HG02798 (cell line): ENCODE data around the gene TADA2A.
A peak's percentile ranks its signal among the peaks of the same experiment; 100 is the strongest.
"Not testable (repeated sequence)": the region's sequence is repeated elsewhere in the genome, so short reads cannot be mapped to it uniquely, and the experiment has no call there.

Experiments
- ATAC-seq: cut with Tn5 transposase; IDR thresholded peaks from one replicate; pipeline ENCODE4 v1.9.1; 2021; ENCODE audit warnings: mild to moderate bottlenecking; ENCODE audit not compliant: unreplicated experiment, poor library complexity

The TADA2A gene

DNA sequence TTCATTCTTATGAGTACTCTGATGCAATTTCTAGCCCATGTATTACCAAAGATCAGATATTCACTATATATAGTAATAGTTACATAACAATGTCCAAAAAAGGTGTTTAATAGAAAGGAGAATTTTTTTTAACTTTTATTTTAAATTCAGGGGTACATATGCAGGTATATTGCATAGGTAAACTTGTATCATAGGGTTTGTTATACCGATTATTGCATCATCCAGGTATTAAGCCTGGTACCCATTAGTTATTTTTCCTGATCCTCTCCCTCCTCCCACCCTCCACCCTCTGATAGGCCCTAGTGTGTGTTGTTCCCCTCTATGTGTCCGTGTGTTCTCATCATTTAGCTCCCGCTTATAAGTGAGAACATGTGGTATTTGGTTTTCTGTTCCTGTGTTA, 51.1 kb downstream of the TADA2A start:
- not testable (repeated sequence) for ATAC-seq

DNA sequence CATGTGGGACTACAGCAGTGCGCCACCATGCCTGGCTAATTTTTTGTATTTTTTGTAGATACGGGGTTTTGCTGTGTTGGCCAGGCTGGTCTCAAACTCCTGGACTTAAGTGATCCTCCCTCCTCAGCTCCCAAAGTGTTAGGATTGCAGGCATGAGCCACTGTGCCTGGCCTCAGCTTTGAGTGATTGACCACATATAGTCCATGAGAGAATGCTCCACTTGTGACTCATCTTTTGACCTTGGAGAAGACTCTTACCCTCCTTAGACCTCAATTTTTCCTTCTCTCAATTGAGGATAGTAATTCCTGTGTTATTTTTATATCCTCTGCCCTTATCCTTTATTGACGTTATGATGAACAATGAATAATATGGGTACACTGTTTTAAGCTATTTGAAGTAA, 52.1 kb downstream of the TADA2A start:
- ATAC-seq, result no peak

DNA sequence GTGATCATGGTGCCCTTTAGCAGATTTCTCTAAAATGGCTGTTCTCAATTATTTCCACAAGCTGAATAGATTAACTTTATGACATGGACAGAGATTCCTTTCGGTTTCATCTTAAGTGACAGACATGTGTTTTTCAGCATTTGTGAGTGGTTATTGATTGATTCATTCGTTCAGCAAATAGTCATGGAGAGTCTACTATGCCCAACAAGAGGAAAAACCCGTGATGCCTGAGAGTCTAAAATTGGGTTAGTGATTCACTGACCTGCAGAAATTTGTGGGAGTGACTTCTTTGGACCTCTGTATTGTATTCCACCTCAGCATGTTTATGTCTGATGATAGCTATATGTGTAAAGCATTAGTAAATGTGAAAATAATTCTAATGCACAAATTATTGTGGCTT, 55.0 kb downstream of the TADA2A start:
- no peak for ATAC-seq

- no peak for ATAC-seq
Measured at GRCh38 chr17:37462492-37462891, 55.8 kb downstream of the TADA2A start.

DNA sequence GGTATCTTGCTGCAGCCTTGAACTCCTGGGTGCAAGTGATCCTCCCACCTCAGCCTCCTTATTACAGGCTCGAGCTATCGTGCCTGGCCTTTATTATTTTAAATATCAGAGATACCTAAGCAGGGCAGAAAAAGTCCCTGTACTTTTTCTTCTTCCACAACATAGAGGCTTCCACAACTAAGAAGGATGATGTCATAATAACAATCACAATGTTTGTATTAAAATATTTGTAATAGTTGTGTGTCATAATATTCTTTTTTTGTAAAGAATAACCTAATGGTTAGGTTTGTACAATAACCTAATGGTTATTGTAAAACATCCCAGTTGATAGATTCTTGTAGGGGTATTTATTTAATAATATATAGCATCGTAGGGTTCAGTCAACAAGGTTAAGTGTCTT, 56.4 kb downstream of the TADA2A start:
- no peak for ATAC-seq

- no peak for ATAC-seq
Measured at GRCh38 chr17:37465069-37465616, 58.5 kb downstream of the TADA2A start.

- ATAC-seq, result no peak
Measured at GRCh38 chr17:37466471-37466870, 59.8 kb downstream of the TADA2A start.

DNA sequence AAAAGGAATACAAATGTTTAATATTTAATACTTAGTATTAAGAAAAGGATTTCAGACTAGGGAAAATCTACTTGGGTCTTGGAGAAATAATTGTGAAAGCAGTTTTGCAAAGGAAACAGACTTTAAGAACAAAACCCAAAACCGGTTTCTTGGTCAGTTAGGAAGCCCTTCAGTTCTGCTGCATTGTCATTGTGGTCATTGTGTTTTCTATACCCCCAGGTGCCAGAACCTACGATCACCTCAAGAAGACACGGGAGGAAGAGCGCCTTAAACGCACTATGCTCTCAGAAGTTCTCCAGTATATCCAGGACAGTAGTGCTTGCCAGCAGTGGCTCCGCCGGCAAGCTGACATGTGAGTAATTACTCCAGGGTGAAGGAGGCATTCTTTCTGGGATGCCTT, 63.5 kb downstream of the TADA2A start:
- no peak for ATAC-seq

GRCh38 chr17:37475731-37476420, 69.2 kb downstream of the TADA2A start:
- no peak for ATAC-seq

- ATAC-seq, result no peak
Measured at GRCh38 chr17:37476431-37477120, 69.9 kb downstream of the TADA2A start.

DNA sequence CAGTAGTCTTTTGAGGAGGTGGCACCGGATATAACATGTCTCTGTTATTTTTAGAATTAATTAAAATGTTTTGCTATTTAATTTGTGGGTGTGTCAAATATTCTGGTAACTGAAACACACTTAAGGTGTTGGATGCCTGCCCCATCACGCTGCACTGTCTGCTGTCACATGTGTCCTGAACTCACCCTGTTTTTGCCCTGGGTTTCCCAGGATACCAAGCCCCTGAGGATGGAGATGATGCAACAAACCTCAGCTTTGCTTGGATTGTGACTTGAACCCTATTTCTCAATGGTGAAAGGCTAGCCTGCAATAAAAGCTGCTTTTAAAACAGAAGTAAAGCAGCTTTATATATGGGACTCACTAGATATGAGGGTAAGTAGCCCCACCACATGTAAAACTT, 71.5 kb downstream of the TADA2A start:
- no peak for ATAC-seq

- ATAC-seq, result no peak
Measured at GRCh38 chr17:37479025-37479424, 72.3 kb downstream of the TADA2A start.

DNA sequence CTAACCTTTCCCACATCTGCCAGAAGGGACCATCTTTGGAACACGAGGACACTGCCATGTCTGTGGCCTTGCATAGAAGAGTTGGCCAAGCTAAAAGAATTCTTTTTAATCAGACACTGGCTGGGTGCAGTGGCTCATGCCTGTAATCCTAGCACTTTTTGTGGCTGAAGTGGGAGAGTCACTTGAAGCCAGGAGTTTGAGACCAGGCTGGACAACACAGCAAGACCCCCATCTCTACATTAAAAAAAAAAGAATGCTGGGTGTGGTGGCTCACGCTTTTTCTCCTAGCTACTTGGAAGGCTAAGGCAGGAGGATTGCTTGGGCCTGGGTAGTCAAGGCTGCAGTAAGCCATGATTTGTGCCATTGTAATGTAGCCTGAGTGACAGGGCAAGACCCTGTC, 73.7 kb downstream of the TADA2A start:
- no peak for ATAC-seq

DNA sequence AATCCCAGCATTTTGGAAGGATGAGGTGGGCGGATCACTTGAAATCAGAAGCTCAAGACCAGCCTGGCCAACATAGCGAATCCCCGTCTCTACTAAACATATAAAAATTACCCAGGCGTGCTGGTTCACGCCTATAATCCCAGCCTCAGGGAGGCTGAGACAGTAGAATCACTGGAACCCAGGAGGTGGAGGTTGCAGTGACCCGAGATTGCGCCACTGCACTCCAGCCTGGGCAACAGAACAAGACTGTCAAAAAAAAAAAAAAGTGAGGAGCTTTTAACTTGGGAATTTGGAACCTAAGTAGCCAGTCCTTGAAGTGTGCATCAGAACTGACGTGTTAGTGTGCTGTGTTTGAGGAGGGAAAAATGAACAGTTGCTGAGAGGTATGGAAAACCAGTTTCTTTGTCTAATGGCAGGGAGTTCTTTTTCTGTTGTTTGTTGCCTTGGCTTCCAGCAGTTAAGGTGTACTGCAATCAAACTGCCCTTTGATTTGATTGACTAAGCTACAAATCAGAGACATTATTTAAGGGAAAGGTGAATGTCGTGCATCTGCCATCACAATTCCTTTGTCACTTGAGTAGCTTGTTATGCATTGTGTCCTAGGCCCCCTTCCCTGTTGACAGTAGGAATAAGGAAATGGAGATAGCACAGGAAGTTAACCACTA, 74.4 kb downstream of the TADA2A start:
- no peak for ATAC-seq

GRCh38 chr17:37483311-37484039, 76.8 kb downstream of the TADA2A start:
- no peak for ATAC-seq

GRCh38 chr17:37485938-37486570, 79.4 kb downstream of the TADA2A start:
- no peak for ATAC-seq

DNA sequence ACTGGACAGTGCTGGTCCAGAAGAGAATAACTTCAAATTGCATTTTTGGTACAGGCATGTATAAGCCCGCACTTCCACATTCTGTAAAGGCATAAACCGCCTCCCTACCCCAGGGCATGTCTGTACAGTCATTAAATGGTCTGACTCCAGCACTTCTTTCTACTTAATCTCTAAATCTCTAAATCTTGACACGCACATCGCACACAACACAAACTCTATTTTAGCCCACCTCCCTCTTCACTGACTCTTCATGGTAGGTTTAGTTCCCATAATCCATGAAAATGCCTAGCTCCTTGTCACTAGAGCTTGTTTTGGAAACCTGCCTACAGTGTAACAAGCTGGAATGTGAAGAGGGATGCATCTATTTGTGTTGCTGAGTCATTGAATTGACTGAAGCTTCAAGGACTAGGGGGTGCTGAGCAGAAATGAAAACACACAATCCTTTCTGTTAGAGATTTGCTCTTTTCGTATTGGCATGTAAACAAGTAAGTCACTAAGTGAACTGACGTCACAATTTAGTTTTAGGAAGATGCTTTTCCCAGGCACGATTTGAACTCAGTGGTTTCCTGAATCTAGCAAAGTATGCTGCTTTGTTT, 81.4 kb downstream of the TADA2A start:
- ATAC-seq, result no peak

- ATAC-seq, result no peak
Measured at GRCh38 chr17:37488607-37489196, 82.0 kb downstream of the TADA2A start.

GRCh38 chr17:37489197-37490001, 82.7 kb downstream of the TADA2A start, which contains the start of gene DUSP14:
TSS of gene DUSP14 (plus strand) at chr17:37489891. CDS start at chr17:37512273, 22,382 bp downstream.
- ATAC-seq, result peak; percentile 73
